Activated naive CD4-positive, alpha-beta T cell treated with anti-CD3 and anti-CD28 coated beads, Interleukin-2, amount 10 ng/mL, durations not matched to agents 7 days and 5 days (primary cell): ENCODE data around the gene TP53I13.

ENCODE experiments used
- CTCF ChIA-PET: fragments of 350-600 bp; sonication (Branson Sonifier 250); formaldehyde crosslinking; loops from one replicate; lab custom pipeline; 2021; ENCODE audit warnings: antibody characterized with exemption; lab: Charles Lee
- DNase-seq: peaks from one replicate; pipeline ENCODE4 v3.0.0-alpha.2; 2020
- H3K27ac Mint-ChIP-seq: one replicate; pipeline ENCODE4 v1.8.0; 2021; ENCODE audit warnings: mild to moderate bottlenecking, moderate library complexity, mixed read lengths
- H3K27me3 Mint-ChIP-seq: one replicate; pipeline ENCODE4 v1.8.0; 2021; ENCODE audit warnings: mild to moderate bottlenecking, mixed read lengths
- H3K36me3 Mint-ChIP-seq: one replicate; pipeline ENCODE4 v1.8.0; 2021; ENCODE audit warnings: mixed read lengths
- H3K4me1 Mint-ChIP-seq: one replicate; pipeline ENCODE4 v1.8.0; 2021; ENCODE audit warnings: mixed read lengths
- H3K4me3 Mint-ChIP-seq: one replicate; pipeline ENCODE4 v1.8.0; 2021; ENCODE audit warnings: mild to moderate bottlenecking, moderate library complexity, mixed read lengths
- H3K9me3 Mint-ChIP-seq: one replicate; pipeline ENCODE4 v1.8.0; 2021; ENCODE audit warnings: mixed read lengths

TP53I13 gene

DNA sequence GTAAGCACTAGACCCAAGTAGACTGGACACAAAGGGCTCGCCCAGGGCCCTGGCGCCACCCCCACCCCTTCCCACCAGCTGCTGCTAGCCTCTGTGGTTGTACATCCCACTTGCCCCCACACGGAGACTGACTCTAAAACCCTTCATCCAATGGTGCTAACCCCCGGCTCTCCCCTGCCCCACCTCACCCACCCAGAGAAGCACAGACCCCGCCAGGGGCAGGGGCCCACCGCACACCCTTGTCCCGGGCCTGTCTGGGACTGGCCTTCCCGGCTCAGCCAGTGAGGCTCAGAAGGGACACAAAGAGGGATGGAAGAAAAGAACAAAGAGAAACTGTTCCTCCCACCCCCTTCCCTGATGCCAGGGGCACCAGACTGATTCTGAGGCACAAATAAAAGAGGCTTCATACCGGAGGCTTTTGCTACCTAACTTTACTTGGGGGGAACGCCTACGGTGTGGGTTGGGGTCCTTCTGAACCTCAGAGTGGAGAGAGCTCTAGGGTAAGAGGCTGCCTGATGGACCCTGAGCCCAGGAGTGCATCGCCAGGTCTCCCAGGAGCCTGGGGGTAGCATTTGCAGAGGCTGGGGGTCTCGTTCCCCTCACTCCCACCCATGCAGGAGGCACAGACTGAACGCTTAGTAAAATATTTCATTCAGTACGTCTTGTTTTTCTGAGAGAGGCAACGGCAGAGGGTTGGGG is 46.0 kb downstream of the TP53I13 start:
- peaks cover 54% of the 10 kb centered on the region for H3K4me1 Mint-ChIP-seq
- H3K36me3 Mint-ChIP-seq, result no peaks in the 10 kb centered on the region
- H3K4me3 Mint-ChIP-seq, result peak overlapping the region; percentile 81
- CTCF ChIA-PET, result interaction anchor here (1.3 to 1.8 kb wide), 5 partner anchors 21 to 42 kb away, joined by 4 to 14 read pairs (median 4); partner anchors contain the start of gene ANKRD13B
- peak overlapping the region; percentile 98 for H3K27ac Mint-ChIP-seq
- DNase-seq, result no peak
- H3K27me3 Mint-ChIP-seq, result peaks cover 47% of the 10 kb centered on the region
- H3K9me3 Mint-ChIP-seq, result no peaks in the 10 kb centered on the region

- peaks cover 49% of the 10 kb centered on the region for H3K27me3 Mint-ChIP-seq
- DNase-seq, result peak; percentile 90
- peak overlapping the region; percentile 98 for H3K27ac Mint-ChIP-seq
- no peaks in the 10 kb centered on the region for H3K36me3 Mint-ChIP-seq
- peak overlapping the region; percentile 81 for H3K4me3 Mint-ChIP-seq
- H3K4me1 Mint-ChIP-seq, result peaks cover 54% of the 10 kb centered on the region
- CTCF ChIA-PET, result interaction anchor here (0.8 to 3.3 kb wide), 7 partner anchors 21 to 245 kb away, joined by 3 to 31 read pairs (median 4); partner anchors contain the start of genes ABHD15, ANKRD13B and TP53I13
- no peaks in the 10 kb centered on the region for H3K9me3 Mint-ChIP-seq
These were observed 46.5 kb downstream of the TP53I13 start for GRCh38 chr17:29615048-29615385.

DNA sequence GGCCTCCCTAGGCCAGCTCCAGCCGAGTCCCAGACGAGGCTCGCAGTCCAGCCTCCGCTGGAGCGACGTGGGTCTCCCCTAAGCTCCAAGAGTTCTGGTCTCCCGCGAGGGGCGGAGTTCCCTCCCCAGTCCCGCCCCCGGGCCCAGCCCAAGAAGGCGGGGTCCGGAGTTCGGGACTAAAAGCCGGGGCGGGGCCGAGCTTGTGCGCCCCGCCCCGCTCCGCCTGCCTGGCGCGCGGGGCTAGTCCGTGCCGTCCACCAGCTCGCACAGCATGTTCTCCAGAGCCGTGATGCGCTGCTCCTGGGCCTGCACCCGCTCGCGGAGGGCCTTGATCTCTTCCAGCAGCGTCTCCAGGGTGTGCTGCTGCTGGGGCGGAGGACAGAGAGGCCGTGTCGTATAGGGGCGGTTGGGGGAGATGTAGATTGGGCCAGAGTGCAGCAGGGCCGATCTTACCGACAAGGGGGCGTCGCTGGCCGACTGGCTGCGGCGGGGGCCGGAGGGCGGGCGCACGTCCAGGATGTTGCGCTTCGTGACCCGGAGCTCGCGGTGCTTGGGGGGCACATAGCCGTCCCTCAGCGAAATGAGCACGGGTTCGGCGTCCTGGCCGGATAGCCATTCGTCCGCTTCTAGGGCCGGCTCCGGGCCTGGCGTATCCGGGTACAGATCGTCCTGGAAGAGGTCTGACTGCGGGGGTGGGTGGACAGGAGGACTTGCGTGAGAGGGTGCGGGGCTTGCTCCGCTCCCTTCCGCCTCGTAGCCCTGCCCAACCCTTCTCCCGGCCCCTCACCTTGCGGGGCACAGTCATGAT is 47.2 kb downstream of the TP53I13 start:
- Mint-ChIP-seq H3K4me3 (peak overlapping the region; percentile 81), H3K4me1 (peaks cover 54% of the 10 kb centered on the region), H3K36me3 (no peaks in the 10 kb centered on the region), H3K9me3 (no peaks in the 10 kb centered on the region), H3K27me3 (peaks cover 54% of the 10 kb centered on the region), H3K27ac (peak overlapping the region; percentile 98)
- CTCF ChIA-PET, result interaction anchor here (0.8 to 3.3 kb wide), 8 partner anchors 22 to 246 kb away, joined by 3 to 31 read pairs (median 4); partner anchors contain the start of genes ABHD15, ANKRD13B and TP53I13
- peak; percentile 91 for DNase-seq

- peaks cover 58% of the 10 kb centered on the region for H3K4me1 Mint-ChIP-seq
- CTCF ChIA-PET, result interaction anchor here (0.7 to 6.5 kb wide), 27 partner anchors 8 to 477 kb away, joined by 3 to 47 read pairs (median 8); partner anchors contain the start of genes ABHD15, ANKRD13B, GIT1 and SSH2
- no peaks in the 10 kb centered on the region for H3K9me3 Mint-ChIP-seq
- peaks cover 59% of the 10 kb centered on the region for H3K27me3 Mint-ChIP-seq
- no peaks in the 10 kb centered on the region for H3K36me3 Mint-ChIP-seq
- H3K27ac Mint-ChIP-seq, result peak overlapping the region; percentile 84
- DNase-seq, result peak; percentile 37
- peak overlapping the region; percentile 81 for H3K4me3 Mint-ChIP-seq
These were observed 48.0 kb downstream of the TP53I13 start for GRCh38 chr17:29616300-29617048.

DNA sequence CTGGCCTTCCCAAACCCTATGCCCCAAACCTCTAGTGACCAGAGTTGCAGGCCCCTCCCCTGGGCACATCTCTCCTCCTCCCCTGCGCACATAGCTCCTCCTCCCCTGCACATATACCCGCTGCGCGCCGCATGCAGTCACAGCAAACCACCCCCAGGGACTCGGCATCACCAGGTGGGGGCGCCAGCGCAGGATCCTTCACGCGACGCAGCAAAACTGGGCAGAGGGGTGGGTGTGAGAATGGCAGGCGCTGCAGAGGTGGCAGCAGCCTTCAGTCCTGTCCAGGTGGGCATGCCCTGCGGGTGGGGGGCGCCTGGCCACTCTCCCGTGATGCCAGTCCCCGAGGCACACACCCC is 48.6 kb downstream of the TP53I13 start:
- CTCF ChIA-PET, result interaction anchor here (0.7 to 6.5 kb wide), 32 partner anchors 8 to 476 kb away, joined by 3 to 47 read pairs (median 6); partner anchors contain the start of genes ABHD15, ANKRD13B, GIT1 and SSH2
- Mint-ChIP-seq H3K27ac (peak overlapping the region; percentile 84), H3K4me1 (peaks cover 62% of the 10 kb centered on the region)

GRCh38 chr17:29617481-29618271 is 49.2 kb downstream of the TP53I13 start:
- peaks cover 64% of the 10 kb centered on the region for H3K4me1 Mint-ChIP-seq
- peaks cover 60% of the 10 kb centered on the region for H3K27me3 Mint-ChIP-seq
- H3K4me3 Mint-ChIP-seq, result peak overlapping the region; percentile 81
- no peaks in the 10 kb centered on the region for H3K9me3 Mint-ChIP-seq
- no peaks in the 10 kb centered on the region for H3K36me3 Mint-ChIP-seq
- CTCF ChIA-PET, result interaction anchor here (0.6 to 6.5 kb wide), 39 partner anchors 8 to 475 kb away, joined by 3 to 47 read pairs (median 5); partner anchors contain the start of genes ABHD15, ANKRD13B, GIT1 and SSH2
- DNase-seq, result peak; percentile 92
- peak overlapping the region; percentile 84 for H3K27ac Mint-ChIP-seq

More for the DNA sequence above, 48.6 kb downstream of the TP53I13 start:
- no peaks in the 10 kb centered on the region for H3K36me3 Mint-ChIP-seq
- peak overlapping the region; percentile 81 for H3K4me3 Mint-ChIP-seq
- DNase-seq, result peak; percentile 95
- H3K9me3 Mint-ChIP-seq, result no peaks in the 10 kb centered on the region
- H3K27me3 Mint-ChIP-seq, result peaks cover 59% of the 10 kb centered on the region

GRCh38 chr17:29618272-29619065 is 50.0 kb downstream of the TP53I13 start:
- no peaks in the 10 kb centered on the region for H3K9me3 Mint-ChIP-seq
- H3K36me3 Mint-ChIP-seq, result no peaks in the 10 kb centered on the region
- peaks cover 69% of the 10 kb centered on the region for H3K4me1 Mint-ChIP-seq
- peaks cover 60% of the 10 kb centered on the region for H3K27me3 Mint-ChIP-seq
- CTCF ChIA-PET, result interaction anchor here (0.6 to 6.5 kb wide), 29 partner anchors 10 to 475 kb away, joined by 3 to 47 read pairs (median 8); partner anchors contain the start of genes ABHD15, ANKRD13B, GIT1 and SSH2
- H3K27ac Mint-ChIP-seq, result peak overlapping the region; percentile 84
- peak overlapping the region; percentile 81 for H3K4me3 Mint-ChIP-seq
- no peak for DNase-seq

DNA sequence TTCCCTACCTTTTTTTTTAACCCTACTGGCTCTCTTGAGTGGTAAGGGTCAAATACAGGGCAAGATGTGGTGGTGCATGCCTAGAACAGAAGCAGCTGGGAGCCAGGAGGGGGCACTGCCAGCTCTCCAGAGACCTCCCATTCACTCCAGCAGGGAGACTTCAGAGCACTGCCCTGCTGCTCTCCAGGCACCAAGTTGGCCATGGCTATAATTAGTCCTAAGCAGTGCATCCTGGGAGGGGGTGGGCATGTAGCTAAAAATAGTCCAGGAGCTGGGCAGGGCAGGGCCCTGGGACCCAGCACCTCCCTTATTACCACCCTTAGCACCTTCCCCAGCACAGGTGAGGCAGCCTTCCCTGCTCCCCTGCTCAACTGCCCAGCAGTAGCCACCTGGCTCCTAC is 50.8 kb downstream of the TP53I13 start:
- H3K27ac Mint-ChIP-seq, result no peak overlapping the region
- DNase-seq, result no peak
- H3K36me3 Mint-ChIP-seq, result no peaks in the 10 kb centered on the region
- H3K9me3 Mint-ChIP-seq, result no peaks in the 10 kb centered on the region
- CTCF ChIA-PET, result interaction anchor here (1.0 to 6.5 kb wide), 5 partner anchors 27 to 312 kb away, joined by 3 to 47 read pairs (median 7); partner anchors contain the start of genes ANKRD13B and SSH2
- H3K4me3 Mint-ChIP-seq, result no peak overlapping the region
- H3K27me3 Mint-ChIP-seq, result peaks cover 60% of the 10 kb centered on the region
- H3K4me1 Mint-ChIP-seq, result peaks cover 71% of the 10 kb centered on the region

GRCh38 chr17:29620271-29620670 is 51.8 kb downstream of the TP53I13 start:
- CTCF ChIA-PET, result interaction anchor here (0.6 to 6.5 kb wide), 3 partner anchors 28 to 311 kb away, joined by 3 to 47 read pairs (median 3); partner anchors contain the start of gene ANKRD13B
- Mint-ChIP-seq H3K27ac (no peak overlapping the region), H3K4me3 (no peak overlapping the region), H3K27me3 (peaks cover 53% of the 10 kb centered on the region), H3K4me1 (peaks cover 71% of the 10 kb centered on the region), H3K36me3 (peaks cover 3% of the 10 kb centered on the region), H3K9me3 (no peaks in the 10 kb centered on the region)
- no peak for DNase-seq

DNA sequence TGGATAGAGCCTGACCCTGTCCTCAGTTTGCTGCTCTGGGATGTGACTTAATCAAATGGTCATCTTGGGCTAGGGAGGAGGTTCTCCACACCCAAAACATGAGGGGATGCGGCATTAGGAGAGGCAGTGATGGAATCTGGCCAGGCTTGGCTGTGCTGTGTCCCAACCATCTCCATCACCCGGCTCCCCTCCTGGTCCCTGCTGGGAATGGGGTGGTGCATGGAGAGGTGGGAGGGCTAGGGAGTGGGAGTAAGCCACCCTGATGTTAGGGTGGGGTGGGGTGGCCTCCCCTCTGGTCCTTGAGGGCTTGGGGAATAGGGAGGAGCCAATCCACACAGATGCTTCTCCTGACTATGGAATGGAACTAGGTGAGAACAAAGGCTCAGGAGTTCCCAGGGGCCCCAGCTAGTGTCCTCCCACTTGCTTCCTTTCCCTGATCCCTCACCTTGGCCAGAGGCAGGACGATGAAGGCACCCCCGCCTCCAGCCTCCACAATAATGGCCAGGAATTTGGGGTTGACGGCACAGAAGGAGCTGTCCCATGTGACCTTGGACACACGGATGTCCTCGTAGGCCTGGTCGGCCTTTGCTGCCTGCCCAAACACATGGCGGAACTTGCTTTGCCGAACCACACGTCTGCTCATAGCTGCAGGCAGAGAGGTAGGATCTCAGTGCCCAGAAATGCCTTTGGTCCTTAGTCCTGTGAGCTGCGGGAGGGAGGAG is 52.4 kb downstream of the TP53I13 start:
- CTCF ChIA-PET, result interaction anchor here (2.0 to 6.5 kb wide), 2 partner anchors 28 to 158 kb away, joined by 5 to 47 read pairs; partner anchors contain the start of gene ANKRD13B
- H3K27ac Mint-ChIP-seq, result no peak overlapping the region
- peaks cover 46% of the 10 kb centered on the region for H3K27me3 Mint-ChIP-seq
- H3K9me3 Mint-ChIP-seq, result no peaks in the 10 kb centered on the region
- peaks cover 70% of the 10 kb centered on the region for H3K4me1 Mint-ChIP-seq
- H3K4me3 Mint-ChIP-seq, result peak overlapping the region; percentile 44
- no peak for DNase-seq
- peaks cover 10% of the 10 kb centered on the region for H3K36me3 Mint-ChIP-seq

GRCh38 chr17:29621751-29622194 is 53.3 kb downstream of the TP53I13 start:
- Mint-ChIP-seq H3K27ac (peak overlapping the region; percentile 67), H3K27me3 (peaks cover 38% of the 10 kb centered on the region), H3K4me3 (peak overlapping the region; percentile 73), H3K4me1 (peaks cover 64% of the 10 kb centered on the region), H3K9me3 (no peaks in the 10 kb centered on the region), H3K36me3 (peaks cover 11% of the 10 kb centered on the region)
- CTCF ChIA-PET, result interaction anchor here (2.0 to 6.5 kb wide), 2 partner anchors 29 to 158 kb away, joined by 5 to 47 read pairs; partner anchors contain the start of gene ANKRD13B
- DNase-seq, result no peak
